MM.1S (cell line): ENCODE results near the gene ZBTB24.
A peak's percentile ranks its signal among the peaks of the same experiment; 100 is the strongest.

ENCODE experiments used
- DNase-seq: peaks from one replicate; pipeline ENCODE4 v3.0.0-alpha.2; 2015
- H2AFZ ChIP-seq: fragments of 300-600 bp; sonication (generic); 2 replicates; pipeline ENCODE4 v1.6.0; 2016; ENCODE audit warnings: antibody characterized with exemption, low read length
- H3F3A ChIP-seq: fragments of 300-600 bp; sonication (generic); 2 replicates; pipeline ENCODE4 v1.6.1; 2016; ENCODE audit warnings: mild to moderate bottlenecking, antibody characterized with exemption, low read length, moderate library complexity, mixed read lengths; ENCODE audit not compliant: insufficient read depth
- H3K27ac ChIP-seq: fragments of 300-600 bp; sonication (generic); 2 replicates; pipeline ENCODE4 v1.5.1; 2016; ENCODE audit warnings: mild to moderate bottlenecking, low read length
- H3K27me3 ChIP-seq: fragments of 300-600 bp; sonication (generic); replicated peaks from 2 replicates; pipeline ENCODE4 v1.6.0; 2016; ENCODE audit warnings: low read length; ENCODE audit not compliant: insufficient read depth
- H3K36me3 ChIP-seq: fragments of 300-600 bp; sonication (generic); replicated peaks from 2 replicates; pipeline ENCODE4 v1.6.1; 2016; ENCODE audit warnings: mild to moderate bottlenecking, low read length, mixed read lengths; ENCODE audit not compliant: insufficient read depth
- H3K4me1 ChIP-seq: fragments of 300-600 bp; sonication (generic); 2 replicates; pipeline ENCODE4 v1.6.1; 2016; ENCODE audit warnings: low read length, mixed read lengths
- H3K4me2 ChIP-seq: fragments of 300-600 bp; sonication (generic); 2 replicates; pipeline ENCODE4 v1.6.0; 2016; ENCODE audit warnings: low read depth, low read length
- H3K4me3 ChIP-seq: fragments of 300-600 bp; sonication (generic); 2 replicates; pipeline ENCODE4 v1.5.1; 2016; ENCODE audit warnings: low read length, mixed read lengths
- H3K79me2 ChIP-seq: fragments of 300-600 bp; sonication (generic); 2 replicates; pipeline ENCODE4 v1.6.1; 2016; ENCODE audit warnings: mixed run types, low read length, mixed read lengths
- H3K9ac ChIP-seq: fragments of 300-600 bp; sonication (generic); 2 replicates; pipeline ENCODE4 v1.6.1; 2016; ENCODE audit warnings: low read length, mixed read lengths
- H3K9me2 ChIP-seq: fragments of 300-600 bp; sonication (generic); replicated peaks from 2 replicates; pipeline ENCODE4 v1.6.1; 2016; ENCODE audit warnings: mild to moderate bottlenecking, low read length, mixed read lengths; ENCODE audit not compliant: insufficient read depth
- H3K9me3 ChIP-seq: fragments of 300-600 bp; sonication (generic); replicated peaks from 2 replicates; pipeline ENCODE4 v1.6.1; 2016; ENCODE audit warnings: mild to moderate bottlenecking, low read length, mixed read lengths; ENCODE audit not compliant: insufficient read depth
- H4K20me1 ChIP-seq: fragments of 300-600 bp; sonication (generic); 2 replicates; pipeline ENCODE4 v1.6.1; 2016; ENCODE audit warnings: mild to moderate bottlenecking, low read length, moderate library complexity, mixed read lengths; ENCODE audit not compliant: insufficient read depth
- EZH2 ChIP-seq: fragments of 300-600 bp; sonication (generic); optimal IDR thresholded peaks from 2 replicates; pipeline ENCODE3; 2017; ENCODE audit warnings: low read depth, mild to moderate bottlenecking, antibody characterized with exemption, low read length, mixed read lengths
- EZH2phosphoT487 ChIP-seq: fragments of 300-600 bp; sonication (generic); IDR thresholded peaks from 2 replicates; pipeline ENCODE4 v1.6.1; 2018; ENCODE audit warnings: antibody characterized with exemption, low read length
- TF ChIP-seq, protein P1 (sequence below): fragments of 300-600 bp; sonication (generic); IDR thresholded peaks from 2 replicates; pipeline ENCODE4 v1.5.1; 2016; ENCODE audit warnings: antibody characterized with exemption, low read length, mixed read lengths

The ZBTB24 gene

DNA sequence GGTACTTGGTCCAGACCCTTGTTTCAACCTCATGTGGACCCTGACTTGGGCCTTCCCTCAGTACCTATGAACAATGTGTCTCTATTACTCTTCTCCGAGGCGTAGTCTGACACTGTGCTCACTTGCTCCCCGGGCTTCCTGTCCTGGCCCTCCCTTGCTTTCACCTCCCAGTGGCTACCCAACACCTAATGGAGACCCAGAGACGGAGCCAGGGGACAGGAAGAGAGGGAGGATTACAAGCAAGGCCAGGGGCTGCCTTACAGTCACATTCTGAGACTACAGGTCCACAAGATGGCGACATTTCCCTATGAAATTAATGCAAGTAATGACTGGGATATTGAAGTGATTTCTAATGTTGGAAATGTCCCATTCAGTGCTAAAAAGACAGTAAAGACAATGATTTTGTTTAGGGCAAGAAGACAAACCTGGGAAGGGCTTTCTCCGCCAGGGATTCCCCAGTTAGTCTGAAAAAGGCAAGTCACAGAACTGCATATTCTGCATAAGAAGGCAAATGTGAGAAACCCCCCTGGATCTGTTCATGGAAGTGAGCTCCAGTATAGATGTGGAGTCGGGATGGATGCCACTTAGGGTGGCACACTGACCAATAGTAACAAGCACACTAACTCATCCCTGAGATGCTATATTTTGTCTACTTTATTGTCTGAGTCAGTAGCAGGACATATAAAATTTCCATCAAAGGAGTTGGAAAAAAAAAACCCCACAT lies 44.0 kb upstream of the ZBTB24 start:
- no peak overlapping the region for H3K27ac ChIP-seq
- no peaks in the 10 kb centered on the region for H3K36me3 ChIP-seq
- H2AFZ ChIP-seq, result 0 out of 2 replicates have a peak overlapping the region, but pooled peaks have one; percentile 5
- TF ChIP-seq EZH2, result no peak
- TF ChIP-seq, protein P1, sequence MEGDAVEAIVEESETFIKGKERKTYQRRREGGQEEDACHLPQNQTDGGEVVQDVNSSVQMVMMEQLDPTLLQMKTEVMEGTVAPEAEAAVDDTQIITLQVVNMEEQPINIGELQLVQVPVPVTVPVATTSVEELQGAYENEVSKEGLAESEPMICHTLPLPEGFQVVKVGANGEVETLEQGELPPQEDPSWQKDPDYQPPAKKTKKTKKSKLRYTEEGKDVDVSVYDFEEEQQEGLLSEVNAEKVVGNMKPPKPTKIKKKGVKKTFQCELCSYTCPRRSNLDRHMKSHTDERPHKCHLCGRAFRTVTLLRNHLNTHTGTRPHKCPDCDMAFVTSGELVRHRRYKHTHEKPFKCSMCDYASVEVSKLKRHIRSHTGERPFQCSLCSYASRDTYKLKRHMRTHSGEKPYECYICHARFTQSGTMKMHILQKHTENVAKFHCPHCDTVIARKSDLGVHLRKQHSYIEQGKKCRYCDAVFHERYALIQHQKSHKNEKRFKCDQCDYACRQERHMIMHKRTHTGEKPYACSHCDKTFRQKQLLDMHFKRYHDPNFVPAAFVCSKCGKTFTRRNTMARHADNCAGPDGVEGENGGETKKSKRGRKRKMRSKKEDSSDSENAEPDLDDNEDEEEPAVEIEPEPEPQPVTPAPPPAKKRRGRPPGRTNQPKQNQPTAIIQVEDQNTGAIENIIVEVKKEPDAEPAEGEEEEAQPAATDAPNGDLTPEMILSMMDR, result peak; percentile 71
- H3K79me2 ChIP-seq, result no peaks in the 10 kb centered on the region
- no peak overlapping the region for H3K4me2 ChIP-seq
- no peaks in the 10 kb centered on the region for H3K9me2 ChIP-seq
- no peak overlapping the region for H3K9ac ChIP-seq
- no peaks in the 10 kb centered on the region for H3K4me1 ChIP-seq
- H3F3A ChIP-seq, result no peaks in the 10 kb centered on the region
- H3K9me3 ChIP-seq, result no peaks in the 10 kb centered on the region
- H4K20me1 ChIP-seq, result no peaks in the 10 kb centered on the region
- peak; percentile 69 for DNase-seq
- no peak overlapping the region for H3K4me3 ChIP-seq
- H3K27me3 ChIP-seq, result no peaks in the 10 kb centered on the region

DNA sequence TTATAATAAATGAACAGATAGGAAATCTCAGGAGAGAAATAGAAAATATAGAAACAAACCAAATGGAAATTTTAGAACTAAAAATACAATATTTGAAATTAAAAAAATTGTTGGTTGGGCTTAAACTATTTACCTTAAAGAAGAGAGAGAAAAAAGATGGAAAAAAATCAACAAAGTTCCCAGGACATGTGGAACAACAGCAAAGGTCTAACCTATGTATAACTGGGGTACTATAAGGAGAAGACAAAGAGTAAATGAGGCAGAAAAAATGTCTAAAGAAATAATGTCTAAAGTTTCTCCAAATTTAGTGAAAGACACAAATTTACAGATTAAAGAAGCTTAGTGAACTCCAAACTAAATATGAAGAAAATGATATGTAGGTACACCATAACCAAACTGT lies 41.1 kb upstream of the ZBTB24 start:
- no peak for DNase-seq
- TF ChIP-seq EZH2 (no peak), EZH2phosphoT487 (no peak)
- TF ChIP-seq, protein P1, result no peak
- H3K9me3 ChIP-seq, result no peaks in the 10 kb centered on the region
- no peak overlapping the region for H3K27ac ChIP-seq
- H3K79me2 ChIP-seq, result no peaks in the 10 kb centered on the region
- H3K9me2 ChIP-seq, result no peaks in the 10 kb centered on the region
- no peaks in the 10 kb centered on the region for H3F3A ChIP-seq
- no peaks in the 10 kb centered on the region for H3K4me1 ChIP-seq
- no peak overlapping the region for H2AFZ ChIP-seq
- no peaks in the 10 kb centered on the region for H4K20me1 ChIP-seq
- H3K36me3 ChIP-seq, result no peaks in the 10 kb centered on the region
- H3K4me3 ChIP-seq, result no peak overlapping the region
- H3K27me3 ChIP-seq, result no peaks in the 10 kb centered on the region
- H3K4me2 ChIP-seq, result no peak overlapping the region
- no peak overlapping the region for H3K9ac ChIP-seq

DNA sequence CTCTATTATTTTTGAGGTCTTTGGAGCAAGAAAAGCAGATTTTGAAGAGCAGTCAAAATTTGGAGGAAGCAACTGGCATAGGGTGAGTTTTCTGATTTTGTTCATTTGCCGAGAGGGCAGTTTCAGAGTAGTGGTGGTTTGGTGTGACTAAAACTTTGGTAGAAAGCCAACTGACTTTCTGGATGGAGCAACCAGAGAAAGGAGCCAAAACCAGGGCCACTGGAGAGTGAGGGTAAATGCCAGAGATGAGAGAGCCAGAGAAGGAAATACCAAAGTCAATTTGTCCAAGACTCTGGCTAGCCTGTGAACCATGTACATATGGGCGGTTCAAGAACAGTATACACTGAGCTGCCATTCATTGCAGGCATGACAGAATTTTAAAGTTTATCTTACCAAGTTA lies 40.5 kb upstream of the ZBTB24 start:
- H3K36me3 ChIP-seq, result no peaks in the 10 kb centered on the region
- no peaks in the 10 kb centered on the region for H3K9me2 ChIP-seq
- H3K4me2 ChIP-seq, result no peak overlapping the region
- no peaks in the 10 kb centered on the region for H3K4me1 ChIP-seq
- no peak overlapping the region for H3K4me3 ChIP-seq
- H3K9me3 ChIP-seq, result no peaks in the 10 kb centered on the region
- no peak for DNase-seq
- no peak overlapping the region for H2AFZ ChIP-seq
- H4K20me1 ChIP-seq, result no peaks in the 10 kb centered on the region
- no peak overlapping the region for H3K27ac ChIP-seq
- H3K27me3 ChIP-seq, result no peaks in the 10 kb centered on the region
- no peaks in the 10 kb centered on the region for H3K79me2 ChIP-seq
- H3K9ac ChIP-seq, result no peak overlapping the region
- TF ChIP-seq, protein P1, result no peak
- TF ChIP-seq EZH2 (no peak), EZH2phosphoT487 (no peak)
- no peaks in the 10 kb centered on the region for H3F3A ChIP-seq
